Heart right ventricle (tissue), 16 donors: ENCODE measurements around the gene AOAH. TPM values are rescaled to one million over a fixed set of nuclear protein-coding genes. Genes with fewer than 3 reads are reported as not detected.
"Not testable (repeated sequence)": the region's sequence is repeated elsewhere in the genome, so short reads cannot be mapped to it uniquely, and the experiment has no call there.

Experiments
- ATAC-seq, 8 donors: fragments of 200-7000 bp; cut with Tn5 transposase; one replicate each; pipeline ENCODE4 v1.9.1; 2020; ENCODE audit warnings: mild to moderate bottlenecking in 8 of 8, moderate library complexity in 8 of 8, moderate number of reproducible peaks in 1 of 8
- DNase-seq, 2 donors: peaks; one replicate each; pipeline ENCODE4 v3.0.0-alpha.2; 2020
- H3K27ac ChIP-seq, 10 donors: fragments of 200-600 bp; sonication (generic) in 2 of 10; one replicate each; pipeline versions ENCODE4 v1.5.0 to v1.8.0; 2020 to 2022; ENCODE audit warnings: mild to moderate bottlenecking in 3 of 10
- H3K27me3 ChIP-seq, 7 donors: fragments of 200-600 bp; one replicate each; pipeline ENCODE4 v1.8.0; 2021 to 2022; ENCODE audit warnings: mild to moderate bottlenecking in 2 of 7
- H3K36me3 ChIP-seq, 9 donors: fragments of 200-600 bp; sonication (generic) in 1 of 9; one replicate each; pipeline versions ENCODE4 v1.5.0 to v1.8.0; 2020 to 2022; ENCODE audit warnings: mild to moderate bottlenecking in 2 of 9
- H3K4me1 ChIP-seq, 9 donors: fragments of 200-600 bp; sonication (generic) in 1 of 9; one replicate each; pipeline versions ENCODE4 v1.5.0 to v1.8.0; 2020 to 2022; ENCODE audit warnings: mild to moderate bottlenecking in 4 of 9
- H3K4me3 ChIP-seq, 10 donors: fragments of 200-600 bp; sonication (generic) in 2 of 10; one replicate each; pipeline versions ENCODE4 v1.5.0 to v1.8.0; 2020 to 2022; ENCODE audit warnings: mild to moderate bottlenecking in 7 of 10, moderate library complexity in 2 of 10
- H3K9me3 ChIP-seq, 11 donors: fragments of 200-600 bp in 10 of 11; sonication (generic) in 2 of 11; one replicate each; pipeline versions ENCODE4 v1.5.0 to v1.8.0; 2013 to 2022; ENCODE audit warnings: mild to moderate bottlenecking in 2 of 11, control low read depth in 1 of 11, moderate library complexity in 1 of 11
- CTCF ChIP-seq, 9 donors: fragments of 200-600 bp; sonication (generic) in 2 of 9; IDR thresholded peaks; one replicate each; pipeline versions ENCODE4 v1.5.0 to v1.8.0; 2021 to 2022; ENCODE audit warnings: antibody characterized with exemption in 9 of 9, mild to moderate bottlenecking in 5 of 9, moderate library complexity in 1 of 9
- WGBS, 2 donors: extraction: QIAGEN DNeasy Blood & Tissue Kit; methylation state at CpG; one replicate each; pipeline ENCODE4 v1.1.7; 2013; ENCODE audit warnings: inconsistent platforms in 1 of 2; 5-methylcytosine and 5-hydroxymethylcytosine counted together
- intact Hi-C, 10 donors: fragments of 100-400 bp; cut with DNase I; formaldehyde crosslinking; loops; one replicate each; pipeline versions ENCODE4 v1.11.1 to v1.14.2; 2022
- polyA plus RNA-seq, 2 donors: library from polyadenylated mRNA; stranded (reverse); fragments of 200-250 nt; gene quantifications; one replicate each; pipeline ENCODE4 v1.2.3, GENCODE V29; 2013
- total RNA-seq, 10 donors: library from RNA; stranded (reverse); fragmentation: NEBNext Ultra II Directional in 3 of 10; extraction: Animal tissue kit (Norgen Biotek cat#: 25700) in 3 of 10; gene quantifications; one replicate each; pipeline versions ENCODE4 v1.2.1 to v1.2.4, GENCODE V29; 2021 to 2023
- donor health status: Arrhythmogenic right ventricular cardiomyopathy.
- donor health status: ischemic (EF 13 %, LVEDD 7.1; RV severe dilation, severe dysfunction).
- donor health status: healthy with polysubstance abuse.
- donor health status: DM: no; HTN: yes; CAD: no.
- donor health status: DM: no; HTN: no; CAD: no.
- donor health status: ischemic (EF 25% LVEDD 6.9; RV normal size, moderate dysfunction).
- donor health status: ischemic (EF 25% LVEDD 5.7; RV mildly dilated, moderate dysfunction).
- donor health status: healthy.
- donor health status: DM: yes; HTN: yes; CAD: no.
- donor health status: Ischemic cardiomyopathy.
- donor health status: ischemic (EF 35%, LVEDD 5.7; RV mildly dilated, moderate dysfunction).
- donor health status: nonischemic (EF 11% LVEDD 7.7; RV severe dilation, severe dysfunction).
- donor health status: DM: yes; HTN: yes; CAD: no.
- donor health status: PGD.
- donor health status: ischemic (EF 29% LVEDD 5.4; RV normal size, mild dysfunction).
- donor health status: nonischemic (EF 23%, LVEDD 6.1; RV moderate dilation, normal function).

Gene AOAH
- total and polyA plus RNA-seq, 12 donors: 0.70 to 19.5 (median 1.6) TPM

GRCh38 chr7:36708767-36709166 lies 15.5 kb downstream of the AOAH start:
- 78 to 80% methylated on average over 5 of the region's 5 CpGs for WGBS, 2 donors

DNA sequence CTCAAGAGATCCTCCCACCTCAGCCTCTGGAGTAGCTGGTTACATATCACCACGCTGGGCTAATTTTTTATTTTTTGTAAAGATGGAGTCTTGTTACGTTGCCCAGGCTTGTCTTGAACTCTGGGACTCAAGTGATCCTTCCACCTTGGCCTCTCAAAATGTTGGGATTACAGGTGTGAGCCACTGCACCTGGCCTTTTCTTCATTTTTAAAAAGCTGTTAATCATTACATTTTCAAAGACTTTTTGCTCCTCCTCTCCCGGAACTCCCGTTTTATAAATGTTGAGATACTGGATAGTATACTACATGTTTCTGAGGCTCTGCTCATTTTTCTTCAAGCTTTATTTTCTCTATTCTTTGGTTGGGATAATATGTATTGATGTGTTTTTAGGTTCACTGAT lies 16.4 kb downstream of the AOAH start:
- peaks cover 0 to 6% (median 0%) of the 10 kb centered on the region in 9 donors for H3K4me1 ChIP-seq
- H3K4me3 ChIP-seq: no peak overlapping the region
- no peaks in the 10 kb centered on the region for H3K36me3 ChIP-seq
- peaks cover 0 to 21% (median 9%) of the 10 kb centered on the region in 11 donors for H3K9me3 ChIP-seq
- peaks cover 0 to 3% (median 0%) of the 10 kb centered on the region in 7 donors for H3K27me3 ChIP-seq
- ATAC-seq: no peak
- intact Hi-C loops: no loop called here
- no peak for TF ChIP-seq CTCF (IDR thresholded peaks at IDR 0.05)
- WGBS, 2 donors: 80 to 89% methylated on average over 4 of the region's 4 CpGs
- no peak overlapping the region for H3K27ac ChIP-seq
- no peak for DNase-seq

More at GRCh38 chr7:36708767-36709166, 15.5 kb downstream of the AOAH start:
- Histone ChIP-seq H3K27me3 (peaks cover 0 to under 1% (median 0%) of the 10 kb centered on the region in 7 donors), H3K27ac (no peak overlapping the region), H3K4me1 (peaks cover 0 to 6% (median 0%) of the 10 kb centered on the region in 9 donors), H3K36me3 (no peaks in the 10 kb centered on the region), H3K9me3 (peaks cover 0 to 21% (median 9%) of the 10 kb centered on the region in 11 donors), H3K4me3 (no peak overlapping the region)
- no peak for TF ChIP-seq CTCF (IDR thresholded peaks at IDR 0.05)
- intact Hi-C loops: no loop called here
- ATAC-seq (no peak), DNase-seq (no peak)

DNA sequence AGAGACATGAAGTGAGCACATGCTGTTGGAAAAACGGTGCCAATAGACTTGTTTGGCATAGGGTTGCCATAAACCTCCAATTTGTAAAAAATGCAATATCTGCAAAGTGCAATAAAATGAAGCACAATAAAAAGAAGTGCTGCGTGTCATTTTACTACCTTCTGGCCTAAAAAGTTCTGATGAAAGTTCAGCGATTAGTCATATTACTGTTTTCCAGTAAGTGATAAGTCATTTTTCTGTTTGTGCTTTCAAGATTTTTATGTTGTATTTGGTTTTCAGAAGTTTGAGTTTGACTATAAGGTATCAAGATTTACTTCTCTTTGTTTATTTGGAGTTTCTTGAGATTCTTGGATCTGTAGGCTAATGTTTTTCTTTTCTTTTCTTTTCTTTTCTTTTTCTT lies 16.8 kb downstream of the AOAH start:
- H3K27ac ChIP-seq: no peak overlapping the region
- peaks cover 0 to 3% (median 0%) of the 10 kb centered on the region in 7 donors for H3K27me3 ChIP-seq
- no peaks in the 10 kb centered on the region for H3K36me3 ChIP-seq
- intact Hi-C loops: no loop called here
- H3K9me3 ChIP-seq: peaks cover 0 to 21% (median 9%) of the 10 kb centered on the region in 11 donors
- WGBS, 2 donors: 92 to 93% methylated on average over 3 of the region's 3 CpGs
- TF ChIP-seq CTCF (IDR thresholded peaks at IDR 0.05): no peak
- no peak overlapping the region for H3K4me3 ChIP-seq
- ATAC-seq (no peak), DNase-seq (no peak)
- H3K4me1 ChIP-seq: peaks cover 0 to 6% (median 0%) of the 10 kb centered on the region in 9 donors

DNA sequence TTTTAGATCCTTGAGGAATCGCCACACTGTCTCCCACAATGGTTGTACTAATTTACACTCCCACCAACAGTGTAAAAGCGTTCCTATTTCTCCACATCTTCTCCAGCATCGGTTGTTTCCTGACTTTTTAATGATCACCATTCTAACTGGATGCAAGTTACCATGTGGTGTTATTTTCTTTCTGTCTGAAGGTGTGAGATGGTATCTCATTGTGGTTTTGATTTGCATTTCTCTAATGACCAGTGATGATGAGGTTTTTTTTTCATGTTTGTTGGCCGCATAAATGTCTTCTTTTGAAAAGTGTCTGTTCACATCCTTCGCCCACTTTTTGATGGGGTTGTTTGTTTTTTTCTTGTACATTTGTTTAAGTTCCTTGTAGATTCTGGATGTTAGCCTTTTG lies 20.4 kb downstream of the AOAH start:
- H3K9me3 ChIP-seq: peaks cover 0 to 21% (median 9%) of the 10 kb centered on the region in 11 donors
- H3K27me3 ChIP-seq, H3K36me3 ChIP-seq, intact Hi-C loops, H3K27ac ChIP-seq, DNase-seq, H3K4me3 ChIP-seq, ATAC-seq, H3K4me1 ChIP-seq: not testable (repeated sequence)
- WGBS, 2 donors: 96% methylated on average over 5 of the region's 5 CpGs

- peaks cover 0 to 17% (median 0%) of the 10 kb centered on the region in 9 donors for H3K36me3 ChIP-seq
- ATAC-seq: no peak
- intact Hi-C loops: no loop called here
- no peak for TF ChIP-seq CTCF (IDR thresholded peaks at IDR 0.05)
- WGBS, 2 donors: 62 to 68% methylated on average over 5 of the region's 5 CpGs
- DNase-seq: no peak
- H3K27ac ChIP-seq: no peak overlapping the region
- no peak overlapping the region for H3K4me3 ChIP-seq
- peaks cover 0 to 3% (median 0%) of the 10 kb centered on the region in 9 donors for H3K4me1 ChIP-seq
- H3K9me3 ChIP-seq: no peaks in the 10 kb centered on the region
- H3K27me3 ChIP-seq: no peaks in the 10 kb centered on the region
Observed at GRCh38 chr7:36692456-36692855, 31.8 kb downstream of the AOAH start.
